Keratinocyte (primary cell): ENCODE measurements around the gene ARL13A. TPM values are rescaled to one million over a fixed set of nuclear protein-coding genes. Genes with fewer than 3 reads are reported as not detected.

Source experiments
- DNase-seq: peaks from one replicate; pipeline ENCODE4 v3.0.0-alpha.2; 2011; ENCODE audit warnings: low read depth, missing footprints, low spot score
- FAIRE-seq: peaks from 2 replicates; lab custom pipeline; 2011; peaks lifted over from hg19 to GRCh38; lab: Jason Lieb, UNC
- H2AFZ ChIP-seq: 2 replicates; pipeline ENCODE4 v1.6.0; 2012; ENCODE audit warnings: low read length, control low read depth, inconsistent platforms; ENCODE audit not compliant: control insufficient read depth
- H3K27ac ChIP-seq: 2 replicates; pipeline ENCODE4 v1.5.1; 2011; ENCODE audit warnings: low read length; ENCODE audit not compliant: control insufficient read depth, insufficient read depth
- H3K27me3 ChIP-seq: 3 replicates; pipeline ENCODE4 v1.6.0; 2011; ENCODE audit warnings: low read length; ENCODE audit not compliant: control insufficient read depth, insufficient read depth; ENCODE audit errors: extremely low read depth
- H3K36me3 ChIP-seq, 2 experiments: 2 replicates in 1 of 2; 3 replicates in 1 of 2; pipeline ENCODE4 v1.5.1; 2011; ENCODE audit warnings: low read length in 2 of 2, mild to moderate bottlenecking in 1 of 2; ENCODE audit not compliant: control insufficient read depth in 2 of 2, insufficient read depth in 2 of 2; ENCODE audit errors: extremely low read depth in 1 of 2
- H3K4me1 ChIP-seq: 3 replicates; pipeline ENCODE4 v1.5.1; 2011; ENCODE audit warnings: low read length; ENCODE audit not compliant: control insufficient read depth, insufficient read depth; ENCODE audit errors: extremely low read depth
- H3K4me2 ChIP-seq: 3 replicates; pipeline ENCODE4 v1.6.0; 2011; ENCODE audit warnings: low read depth, low read length; ENCODE audit not compliant: control insufficient read depth, insufficient read depth; ENCODE audit errors: extremely low read depth
- H3K4me3 ChIP-seq, 3 experiments: fragments of 200-600 bp in 1 of 3; sonication (generic) in 1 of 3; 2 replicates in 2 of 3; 3 replicates in 1 of 3; pipeline ENCODE4 v1.5.1; 2011 to 2016; ENCODE audit warnings: low read length in 3 of 3, mild to moderate bottlenecking in 3 of 3, control low read depth in 2 of 3, inconsistent platforms in 1 of 3, low read depth in 1 of 3, mixed read lengths in 1 of 3, mixed run types in 1 of 3, moderate library complexity in 1 of 3; ENCODE audit not compliant: control insufficient read depth in 2 of 3, insufficient read depth in 2 of 3; ENCODE audit errors: extremely low read depth in 1 of 3
- H3K79me2 ChIP-seq: 2 replicates; pipeline ENCODE4 v1.6.0; 2012; ENCODE audit warnings: low read length; ENCODE audit not compliant: control insufficient read depth, insufficient read depth
- H3K9ac ChIP-seq: 3 replicates; pipeline ENCODE4 v1.6.0; 2011; ENCODE audit warnings: low read length; ENCODE audit not compliant: control insufficient read depth, insufficient read depth; ENCODE audit errors: extremely low read depth
- H3K9me1 ChIP-seq: 3 replicates; pipeline ENCODE4 v1.6.0; 2011; ENCODE audit warnings: low read length; ENCODE audit not compliant: control insufficient read depth, insufficient read depth; ENCODE audit errors: extremely low read depth
- H3K9me3 ChIP-seq: 2 replicates; pipeline ENCODE4 v1.5.1; 2012; ENCODE audit warnings: low read depth, low read length; ENCODE audit not compliant: control insufficient read depth
- H4K20me1 ChIP-seq: 3 replicates; pipeline ENCODE4 v1.6.0; 2011; ENCODE audit warnings: low read length; ENCODE audit not compliant: control insufficient read depth, insufficient read depth; ENCODE audit errors: extremely low read depth
- CTCF ChIP-seq, 3 experiments: IDR thresholded peaks in 1 of 3; conservative IDR thresholded peaks in 1 of 3; optimal IDR thresholded peaks in 1 of 3; 2 replicates in 2 of 3; 3 replicates in 1 of 3; pipeline versions ENCODE3 to v1.5.1; 2011; ENCODE audit warnings: low read length in 3 of 3, mild to moderate bottlenecking in 3 of 3, moderate library complexity in 2 of 3, control low read depth in 1 of 3, inconsistent platforms in 1 of 3; ENCODE audit not compliant: insufficient read depth in 2 of 3; ENCODE audit errors: extremely low read depth in 1 of 3
- EZH2 ChIP-seq: IDR thresholded peaks from one replicate; pipeline ENCODE4 v1.6.1; 2012; ENCODE audit warnings: inconsistent platforms, mild to moderate bottlenecking, low read length, moderate library complexity
- dilution Hi-C: fragments of 300-500 bp; cut with MboI; formaldehyde crosslinking; loops from one replicate; pipeline ENCODE4 v1.7.0; 2020; ENCODE audit warnings: low sequenced_read_pairs; ENCODE audit not compliant: extremely low pct_ligation_motif_present
- polyA plus RNA-seq, 5 experiments: library from polyadenylated mRNA; depleted of rRNA in 3 of 5; stranded (reverse) in 3 of 5; stranded (forward) in 1 of 5; unstranded in 1 of 5; fragments of >200 nt; gene quantifications; 1 replicate in 1 of 5; 2 replicates in 3 of 5; 3 replicates in 1 of 5; pipeline versions ENCODE4 v1.2.1 to v1.2.3, GENCODE V29; 2011 to 2012; ENCODE audit warnings: missing spikeins in 2 of 5, low read depth in 1 of 5, low replicate concordance in 1 of 5

ARL13A gene
- polyA plus RNA-seq, 1 donor (not counting 4 experiments of a cell fraction or from before 2014, with no cell fraction given), result not detected

- Histone ChIP-seq H3K4me2 (no peak overlapping the region), H3K27me3 (peaks cover 5% of the 10 kb centered on the region), H3K4me1 (no peaks in the 10 kb centered on the region), H2AFZ (no peak overlapping the region), H3K36me3 (no peaks in the 10 kb centered on the region), H3K4me3 (no peak overlapping the region), H3K9me1 (no peaks in the 10 kb centered on the region), H4K20me1 (no peaks in the 10 kb centered on the region), H3K27ac (no peak overlapping the region), H3K79me2 (no peaks in the 10 kb centered on the region), H3K9me3 (no peaks in the 10 kb centered on the region), H3K9ac (no peak overlapping the region)
- FAIRE-seq (no peak), DNase-seq (no peak)
- dilution Hi-C loops, result no loop called here
- TF ChIP-seq EZH2 (no peak), CTCF (optimal IDR thresholded peaks at IDR 0.05 in 1 of 3, IDR thresholded peaks at IDR 0.05 in 1 of 3, conservative IDR thresholded peaks at IDR 0.05 in 1 of 3; ENCODE audit: extremely low read depth in 1 of 3, insufficient read depth in 2 of 3, low read length in 3 of 3) (no peak)
Measured at GRCh38 chrX:100926453-100926852, 43.1 kb upstream of the ARL13A start.

- no peak within 1 kb of the TSS for H3K27ac ChIP-seq
Measured at GRCh38 chrX:100928660-100929613, 40.6 kb upstream of the ARL13A start, which contains the start of gene XKRX. Gene XKRX (minus strand): TSS chrX:100928917. CDS start chrX:100928304, 613 bp downstream.

More at GRCh38 chrX:100928660-100929613, 40.6 kb upstream of the ARL13A start, which contains the start of gene XKRX:
- Histone ChIP-seq H3K36me3 (no peaks in the 10 kb centered on the region), H3K9me3 (no peaks in the 10 kb centered on the region), H3K4me1 (no peaks in the 10 kb centered on the region), H3K4me3 (peak within 1 kb of the TSS; percentile 35 to 64 (median 59)), H4K20me1 (no peaks in the 10 kb centered on the region), H2AFZ (peak within 1 kb of the TSS; percentile 50), H3K9ac (no peak within 1 kb of the TSS), H3K27me3 (peaks cover 5% of the 10 kb centered on the region), H3K9me1 (no peaks in the 10 kb centered on the region), H3K4me2 (peak within 1 kb of the TSS; percentile 71), H3K79me2 (no peaks in the 10 kb centered on the region)
- dilution Hi-C loops, result no loop called here
- DNase-seq, result no peak
- no peak for TF ChIP-seq CTCF (optimal IDR thresholded peaks at IDR 0.05 in 1 of 3, IDR thresholded peaks at IDR 0.05 in 1 of 3, conservative IDR thresholded peaks at IDR 0.05 in 1 of 3; ENCODE audit: extremely low read depth in 1 of 3, insufficient read depth in 2 of 3, low read length in 3 of 3)
- peak; percentile 6 for TF ChIP-seq EZH2
- FAIRE-seq, result no peak
